Retina (tissue), 1 donor: ENCODE measurements around the gene TSPAN3.

Experiments used
- DNase-seq: peaks from one replicate; pipeline ENCODE4 v3.0.0-alpha.2; 2016

The TSPAN3 gene

DNA sequence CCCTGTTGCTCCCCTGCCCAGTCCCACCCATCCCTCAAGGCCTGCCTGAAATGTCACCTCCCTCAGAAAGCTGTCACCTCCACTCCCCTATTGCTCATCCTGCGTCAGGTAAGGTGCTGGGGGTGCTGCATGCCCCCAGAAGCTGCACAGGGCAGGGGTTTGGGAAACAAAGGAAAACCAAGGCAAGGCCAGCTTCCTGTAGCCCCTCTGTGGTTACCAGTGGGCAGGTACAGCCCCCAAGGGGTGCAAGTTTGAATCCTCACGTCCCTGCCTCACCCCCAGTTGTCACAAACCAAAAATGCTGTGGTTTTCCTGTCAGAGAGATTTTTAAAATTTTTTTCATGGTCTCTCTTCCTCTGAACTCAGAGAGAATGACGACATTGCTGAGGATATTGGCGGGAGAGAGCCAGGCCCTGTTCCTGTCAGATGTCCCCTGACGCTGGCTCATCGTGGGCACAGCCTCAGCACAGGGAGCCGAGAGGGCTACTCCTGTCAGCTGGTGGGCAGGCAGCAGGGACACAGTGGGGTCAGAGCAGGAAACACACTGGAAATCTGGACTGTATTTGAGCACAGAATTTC lies 49.0 kb downstream of the TSPAN3 start:
- DNase-seq = no peak

GRCh38 chr15:77021088-77021481 lies 49.8 kb downstream of the TSPAN3 start:
- DNase-seq = no peak

GRCh38 chr15:77020348-77021087 lies 50.4 kb downstream of the TSPAN3 start:
- DNase-seq = no peak

DNA sequence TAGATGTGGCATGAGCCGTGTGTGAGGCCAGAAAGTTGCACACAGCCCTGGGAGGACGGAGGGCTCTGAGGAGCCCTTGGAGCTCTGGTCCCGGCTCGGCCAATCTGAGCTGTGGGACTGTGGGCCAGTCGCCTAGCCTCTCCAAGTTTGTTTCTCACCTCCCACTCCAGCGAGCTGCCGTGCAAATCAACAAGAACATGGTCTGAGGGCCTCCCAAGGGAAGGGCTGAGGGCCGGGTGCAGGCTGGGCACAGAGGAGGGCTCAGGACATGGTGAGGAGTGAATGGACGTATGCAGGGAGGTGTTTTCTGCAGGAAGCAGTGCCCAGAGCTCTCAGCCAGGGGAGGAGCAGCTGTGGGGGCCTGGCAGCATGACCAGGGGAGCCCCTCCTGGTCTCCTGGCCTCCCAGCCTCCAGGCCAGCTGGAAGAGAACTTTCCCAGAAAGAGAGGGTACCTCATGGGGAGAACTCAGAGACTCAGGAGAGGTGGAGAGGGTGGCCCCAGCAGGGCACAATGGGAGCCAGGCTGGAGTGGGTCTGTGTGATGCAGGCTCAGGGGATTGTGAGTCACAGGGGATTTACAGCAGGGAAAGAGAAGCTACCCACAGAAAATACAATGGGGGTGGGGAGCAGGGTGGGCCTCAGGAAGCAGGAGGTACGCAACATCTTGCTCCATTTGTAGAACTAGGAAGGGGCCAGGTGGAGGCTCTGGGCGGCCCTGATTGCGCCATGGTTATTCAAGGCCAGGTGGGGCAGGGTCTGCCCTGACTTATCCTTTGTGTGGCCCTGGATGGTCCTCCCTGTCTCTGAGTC lies 51.2 kb downstream of the TSPAN3 start:
- no peak for DNase-seq

- no peak for DNase-seq
Observed at GRCh38 chr15:77018796-77019505, 52.0 kb downstream of the TSPAN3 start.

DNA sequence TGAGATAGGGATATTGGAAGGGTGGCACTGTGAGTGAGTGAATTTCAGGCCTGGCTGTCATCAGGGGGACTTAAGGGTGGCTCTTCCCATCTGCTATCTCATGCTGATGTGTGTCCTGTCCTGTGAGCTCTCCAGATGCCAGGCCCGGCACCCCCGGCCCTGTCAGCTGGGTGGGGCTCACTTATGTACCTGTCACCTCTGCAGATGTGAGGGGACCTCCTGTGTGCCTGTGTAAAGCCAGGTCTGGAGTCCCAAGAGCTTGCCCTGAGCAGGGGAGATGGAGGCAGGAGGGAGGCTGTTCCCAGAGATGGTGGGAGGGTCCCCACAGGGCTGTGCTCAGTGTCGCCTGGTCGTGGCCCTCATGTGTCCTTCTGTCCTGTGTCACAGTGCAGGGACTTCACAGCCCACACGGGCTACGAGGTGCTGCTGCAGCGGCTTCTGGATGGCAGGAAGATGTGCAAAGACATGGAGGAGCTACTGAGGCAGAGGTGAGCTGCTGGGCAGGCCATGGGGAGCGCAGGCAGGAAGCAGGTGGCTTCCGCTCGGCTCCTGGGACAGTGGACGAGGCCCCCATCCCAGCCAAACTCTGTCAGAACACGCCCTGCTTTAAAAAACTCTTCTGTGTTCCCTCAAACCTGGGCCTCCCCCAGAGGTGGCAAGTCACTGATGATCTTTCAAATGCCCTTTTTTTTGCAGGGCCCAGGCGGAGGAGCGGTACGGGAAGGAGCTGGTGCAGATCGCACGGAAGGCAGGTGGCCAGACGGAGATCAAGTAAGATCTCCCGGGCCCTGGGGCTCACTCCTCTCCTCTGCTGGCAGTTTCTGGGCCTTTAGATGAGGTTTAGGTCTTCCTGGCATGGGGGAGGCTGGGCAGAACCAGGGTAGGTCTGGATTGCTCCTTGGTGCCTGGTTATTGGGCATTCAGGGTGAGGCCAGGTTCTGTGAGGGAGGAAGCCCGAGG lies 52.9 kb downstream of the TSPAN3 start:
- DNase-seq = no peak

DNA sequence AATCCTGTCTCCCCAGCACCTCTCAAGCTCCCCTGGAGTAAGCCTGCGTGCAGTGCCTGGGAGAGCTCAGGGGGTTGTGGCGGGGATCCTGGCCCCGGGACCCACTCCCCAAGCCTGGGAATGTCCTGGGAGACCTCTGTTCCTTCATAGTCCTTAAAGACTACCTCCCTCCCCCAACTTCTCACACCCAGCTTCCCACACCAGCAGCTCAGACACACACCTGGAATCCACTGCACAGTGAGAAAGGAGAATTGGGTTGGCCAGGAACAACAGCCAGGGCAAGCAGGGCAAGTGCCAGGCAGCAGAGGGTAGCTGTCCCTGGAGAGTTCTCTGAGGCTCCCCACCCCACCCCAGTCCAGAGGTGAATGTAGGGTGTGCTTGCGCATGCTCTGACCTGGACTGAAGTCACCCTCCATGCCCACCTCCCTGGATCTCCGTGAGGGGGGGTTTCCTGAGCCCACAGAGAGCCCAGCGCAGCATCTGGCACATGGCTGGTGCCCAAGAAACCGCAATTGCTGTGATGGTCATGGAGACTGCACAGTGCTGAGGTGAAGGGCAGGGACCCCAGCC lies 53.7 kb downstream of the TSPAN3 start:
- DNase-seq = no peak

DNA sequence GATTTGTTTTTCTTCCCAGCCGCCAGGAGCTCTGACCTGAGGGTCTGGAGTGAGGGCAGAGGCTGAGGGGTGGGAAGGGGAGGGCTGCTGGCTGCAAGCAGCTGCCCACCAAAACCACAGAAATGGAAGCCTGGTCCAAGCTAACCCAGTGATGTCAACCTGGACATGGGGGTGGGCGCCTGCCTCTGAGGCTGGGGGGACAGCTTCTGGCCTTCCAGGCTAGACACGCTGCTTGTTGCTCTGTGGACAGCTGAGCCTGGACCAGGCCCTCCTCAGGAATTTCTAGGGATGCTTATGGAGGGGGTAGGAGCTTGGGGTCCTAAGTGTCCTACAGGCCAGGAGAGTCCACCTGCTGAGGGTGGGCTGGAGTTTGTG lies 54.6 kb downstream of the TSPAN3 start:
- DNase-seq = no peak

- DNase-seq = no peak
Observed at GRCh38 chr15:77015646-77016320, 55.1 kb downstream of the TSPAN3 start.

- DNase-seq = no peak
Observed at GRCh38 chr15:77014132-77015081, 56.5 kb downstream of the TSPAN3 start.

GRCh38 chr15:77013776-77014131 lies 57.2 kb downstream of the TSPAN3 start:
- DNase-seq = no peak

GRCh38 chr15:77012868-77013267 lies 58.0 kb downstream of the TSPAN3 start:
- DNase-seq = no peak

GRCh38 chr15:77012117-77012712 lies 58.7 kb downstream of the TSPAN3 start:
- DNase-seq = no peak

- DNase-seq = no peak
Observed at GRCh38 chr15:77010857-77011256, 60.1 kb downstream of the TSPAN3 start.

GRCh38 chr15:77010312-77010686 lies 60.6 kb downstream of the TSPAN3 start:
- no peak for DNase-seq

DNA sequence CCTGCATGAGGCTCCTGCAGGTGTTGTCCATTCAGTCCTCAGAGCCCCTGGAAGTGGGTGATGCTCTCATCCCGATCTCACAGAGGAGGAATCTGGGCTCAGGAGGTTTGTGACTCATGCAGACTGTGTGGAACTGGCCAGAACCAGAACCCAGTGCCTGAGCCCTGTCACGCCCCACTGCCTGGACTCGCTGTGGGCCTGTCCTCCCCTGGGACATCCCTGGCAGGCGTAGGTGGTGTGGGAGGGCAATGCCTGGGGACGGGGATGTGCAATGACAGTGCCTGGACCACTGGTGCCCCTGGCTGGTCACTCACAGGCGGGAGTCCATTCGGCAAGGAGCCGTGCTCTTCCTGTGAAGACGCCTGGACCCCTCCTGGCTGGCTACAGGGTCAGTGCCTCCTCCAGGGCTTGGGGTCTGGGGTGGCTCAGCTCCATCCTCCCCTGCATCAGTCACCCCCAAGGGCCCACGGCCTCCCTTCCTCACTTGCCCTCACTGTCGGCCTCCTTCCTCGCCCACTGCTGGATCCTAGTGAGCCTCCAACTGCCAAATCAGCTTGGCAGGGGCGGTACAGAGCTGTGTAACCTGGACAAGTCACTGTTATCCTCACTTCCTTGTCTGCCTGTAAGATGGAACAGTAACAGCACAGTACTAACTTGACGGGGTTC lies 61.1 kb downstream of the TSPAN3 start:
- no peak for DNase-seq

GRCh38 chr15:77009176-77009575 lies 61.7 kb downstream of the TSPAN3 start:
- no peak for DNase-seq

- no peak for DNase-seq
Observed at GRCh38 chr15:77004189-77004588, 66.7 kb downstream of the TSPAN3 start.
